Omental fat pad (tissue), 4 donors: Measurements from ENCODE around the gene LRP2. TPM values are rescaled to one million over a fixed set of nuclear protein-coding genes. Genes with fewer than 3 reads are reported as not detected.

Experiments used
- ATAC-seq: fragments of 150-250 bp; one replicate; pipeline ENCODE4 v1.9.1; 2016; ENCODE audit warnings: mild to moderate bottlenecking, moderate library complexity; ENCODE audit not compliant: low FRiP score
- DNase-seq: peaks from one replicate; pipeline ENCODE4 v3.0.0-alpha.2; 2019; ENCODE audit warnings: low spot score
- CTCF ChIP-seq, 3 donors: fragments of 450-650 bp; IDR thresholded peaks; one replicate each; pipeline ENCODE4 v1.5.1; 2016 to 2017; ENCODE audit warnings: antibody characterized with exemption in 3 of 3, mild to moderate bottlenecking in 3 of 3, moderate library complexity in 2 of 3
- total RNA-seq, 4 donors: library from RNA; depleted of rRNA; stranded (reverse); fragments of >200 nt; gene quantifications; one replicate each; pipeline ENCODE4 v1.1.0, GENCODE V29; 2016

LRP2 gene
- total RNA-seq, 4 donors from 2014 or later: 12.2 to 58.3 (median 14.1) TPM; not detected in 1

DNA sequence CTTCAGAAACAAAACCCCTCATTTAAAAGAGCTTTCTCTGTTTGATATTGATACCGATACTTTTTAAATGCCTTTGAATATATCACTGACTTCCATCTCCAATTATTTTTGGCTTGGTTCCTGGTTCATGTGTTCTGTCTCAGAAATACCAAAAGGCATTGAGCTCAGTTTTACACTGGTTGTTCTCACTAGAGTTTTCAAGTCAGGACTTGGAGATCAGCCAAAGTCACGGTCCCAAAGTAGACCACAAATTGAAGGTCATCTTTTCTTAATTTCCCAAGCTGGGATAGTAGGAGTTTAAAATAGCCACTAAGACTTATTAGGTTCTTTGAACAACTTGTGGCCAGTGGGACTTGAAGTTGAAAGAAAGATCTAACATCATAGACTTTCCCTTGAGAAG, 268.8 kb downstream of the LRP2 start:
- DNase-seq (no peak), ATAC-seq (no peak)
- no peak for TF ChIP-seq CTCF (IDR thresholded peaks at IDR 0.05)

DNA sequence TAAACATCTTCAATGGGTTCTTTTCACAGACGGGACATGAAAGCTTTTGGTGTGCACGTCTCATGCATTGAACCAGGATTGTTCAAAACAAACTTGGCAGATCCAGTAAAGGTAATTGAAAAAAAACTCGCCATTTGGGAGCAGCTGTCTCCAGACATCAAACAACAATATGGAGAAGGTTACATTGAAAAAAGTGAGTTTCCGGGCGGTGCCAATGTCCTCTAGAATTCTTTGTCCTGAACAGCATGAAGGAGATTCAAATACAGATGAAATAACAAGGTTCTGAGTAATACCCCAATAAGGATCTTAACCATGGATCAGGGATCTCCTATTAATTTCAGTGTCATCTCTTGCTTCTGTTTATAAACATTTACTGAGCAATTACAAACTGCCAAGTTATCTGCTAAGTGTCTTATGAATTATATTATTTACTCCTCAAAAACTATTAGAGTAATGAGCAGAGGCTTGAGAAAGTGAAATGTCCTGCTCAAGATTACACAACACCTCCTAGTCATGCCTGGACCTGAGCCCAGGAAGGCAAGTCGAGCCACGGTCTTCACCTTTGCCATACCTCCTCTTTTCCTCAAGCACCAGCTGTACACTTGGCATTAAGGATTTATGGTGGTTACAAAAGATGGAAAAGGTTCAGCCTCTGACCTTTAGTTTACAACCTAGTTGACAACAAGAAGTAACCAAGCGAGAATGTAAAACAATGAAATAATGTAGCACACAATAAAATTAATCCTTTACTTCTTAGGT, 270.4 kb downstream of the LRP2 start:
- no peak for DNase-seq
- TF ChIP-seq CTCF (IDR thresholded peaks at IDR 0.05): no peak
- peak; percentile 88 for ATAC-seq

DNA sequence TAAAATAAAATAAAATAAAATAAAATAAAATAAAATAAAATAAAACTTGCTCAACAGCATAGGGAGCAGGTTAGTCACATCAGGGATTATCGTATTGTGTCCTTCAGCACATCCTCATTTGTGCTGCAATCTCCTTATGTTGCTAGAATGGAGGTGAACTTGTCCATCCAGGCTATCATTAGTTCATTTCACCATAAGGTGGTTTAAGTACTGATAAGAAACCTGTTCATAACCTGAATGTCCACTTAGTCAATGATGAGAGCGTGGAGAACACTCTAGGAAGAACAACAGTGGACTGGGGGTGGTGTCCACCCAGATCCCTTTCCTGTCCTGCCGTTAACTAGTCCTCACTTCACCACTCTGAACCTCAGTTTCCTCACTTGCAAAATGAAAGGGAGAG, 271.1 kb downstream of the LRP2 start:
- ATAC-seq: no peak
- no peak for TF ChIP-seq CTCF (IDR thresholded peaks at IDR 0.05)
- DNase-seq: no peak

- no peak for TF ChIP-seq CTCF (IDR thresholded peaks at IDR 0.05)
- ATAC-seq: no peak
- no peak for DNase-seq
Measured at GRCh38 chr2:169090133-169090820, 272.1 kb downstream of the LRP2 start.

DNA sequence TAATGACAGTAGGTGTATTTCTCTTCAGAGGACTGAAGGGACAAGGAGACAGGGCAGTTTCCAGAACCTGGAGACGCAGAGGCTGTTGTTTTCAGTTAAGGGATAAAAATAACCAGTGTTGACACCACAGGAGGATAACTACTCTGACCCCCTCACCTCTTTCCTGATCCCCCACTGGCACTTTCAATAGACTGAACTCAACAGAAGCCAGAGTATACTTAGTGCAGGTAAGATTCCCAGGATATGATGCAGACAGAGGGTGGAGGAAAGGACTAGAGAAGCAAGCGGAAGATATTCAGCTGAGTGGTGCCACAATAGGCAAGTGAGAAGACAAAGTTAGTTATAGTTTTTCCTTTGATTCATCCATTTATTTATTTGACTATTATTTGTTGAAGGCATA, 273.2 kb downstream of the LRP2 start:
- no peak for DNase-seq
- no peak for ATAC-seq

DNA sequence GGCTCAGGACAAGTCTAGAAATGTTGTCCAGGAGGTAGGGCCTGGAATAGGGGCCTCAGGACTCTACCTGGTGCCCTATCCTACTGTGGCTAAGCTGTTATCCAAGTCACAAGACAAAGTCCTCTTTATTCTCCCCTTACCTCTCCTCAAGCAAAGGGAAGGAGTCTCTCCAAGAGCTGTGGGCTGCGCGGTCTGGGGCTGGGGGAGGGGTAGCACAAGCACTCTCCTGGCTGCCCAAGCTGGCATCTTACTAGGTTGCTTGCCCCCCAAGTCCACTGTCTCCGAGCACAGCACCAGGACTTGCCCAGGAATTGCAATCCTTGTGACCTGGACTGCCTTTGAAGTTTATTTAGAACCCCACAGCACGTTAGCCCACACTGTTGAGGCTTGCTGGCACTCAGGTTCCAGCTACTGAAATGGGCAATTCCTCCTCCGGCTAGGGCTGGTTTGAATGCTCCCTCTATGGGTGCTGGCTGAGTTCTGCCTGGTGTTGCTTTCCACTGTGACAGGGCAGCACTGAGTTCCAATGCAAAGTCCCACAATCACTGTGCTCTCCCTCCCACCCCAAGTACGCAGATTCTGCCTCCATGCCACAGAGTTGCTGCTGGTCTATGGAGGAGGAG, 274.5 kb downstream of the LRP2 start:
- ATAC-seq: no peak

More for the DNA sequence above, 273.2 kb downstream of the LRP2 start:
- TF ChIP-seq CTCF (IDR thresholded peaks at IDR 0.05): no peak

More for the DNA sequence above, 274.5 kb downstream of the LRP2 start:
- no peak for DNase-seq
- no peak for TF ChIP-seq CTCF (IDR thresholded peaks at IDR 0.05)
